Measurements from ENCODE around the gene P2RX7. TPM values are rescaled to one million over a fixed set of nuclear protein-coding genes. Genes with fewer than 3 reads are reported as not detected.

The P2RX7 gene
- polyA plus RNA-seq (ENCODE audit: insufficient read length in 3 of 3): 1 to 10 TPM in 1 of 3 donors, under 1 TPM in 2; 0.69 to 1.0 (median 0.86) TPM

DNA sequence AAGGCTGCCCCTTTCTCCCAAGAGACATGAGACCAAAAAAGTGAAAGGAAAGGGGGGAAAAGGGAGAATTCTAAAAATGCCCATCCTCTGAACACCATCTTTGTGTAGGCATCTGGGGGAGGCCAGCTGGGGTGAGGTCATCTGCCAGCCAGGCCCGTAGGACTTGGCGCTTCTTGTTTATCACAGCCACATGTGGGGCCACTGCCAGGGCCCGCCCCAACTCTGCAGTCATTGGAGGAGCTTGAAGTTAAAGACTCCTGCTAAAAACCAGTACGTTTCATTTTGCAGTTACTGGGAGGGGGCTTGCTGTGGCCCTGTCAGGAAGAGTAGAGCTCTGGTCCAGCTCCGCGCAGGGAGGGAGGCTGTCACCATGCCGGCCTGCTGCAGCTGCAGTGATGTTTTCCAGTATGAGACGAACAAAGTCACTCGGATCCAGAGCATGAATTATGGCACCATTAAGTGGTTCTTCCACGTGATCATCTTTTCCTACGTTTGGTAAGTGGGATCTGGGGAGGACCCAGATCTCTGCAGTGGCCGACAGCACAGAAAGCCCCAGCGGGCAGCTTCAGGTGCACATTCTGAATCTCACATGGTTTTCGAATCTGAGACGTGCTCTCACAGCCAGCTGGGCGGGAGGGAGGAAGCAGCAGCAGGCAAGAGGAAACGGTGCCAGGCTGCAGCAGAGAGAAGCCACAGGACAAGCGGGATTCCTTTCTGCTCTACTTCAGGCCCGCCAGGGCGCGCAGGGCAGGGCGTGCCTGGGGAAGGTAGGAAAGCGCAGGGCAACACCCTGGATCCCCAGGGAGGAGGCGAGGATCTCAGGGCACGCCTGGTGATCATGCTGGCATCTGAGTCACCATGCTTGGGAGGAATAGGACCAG, at the start of gene P2RX7:
Gene P2RX7, plus strand, starts transcription at position 276 of the 881 bp plus-strand sequence. Its CDS starts 95 bp downstream, at position 371.
- DNase-seq (ENCODE audit: low read depth in 3 of 3, low spot score in 2 of 3): peak in 2 of 3 donors; percentile 23 to 30

- no peak for DNase-seq (ENCODE audit: low read depth in 3 of 3, low spot score in 2 of 3)
Measured at GRCh38 chr12:121084229-121084628, 48.4 kb upstream of the P2RX7 start.

DNA sequence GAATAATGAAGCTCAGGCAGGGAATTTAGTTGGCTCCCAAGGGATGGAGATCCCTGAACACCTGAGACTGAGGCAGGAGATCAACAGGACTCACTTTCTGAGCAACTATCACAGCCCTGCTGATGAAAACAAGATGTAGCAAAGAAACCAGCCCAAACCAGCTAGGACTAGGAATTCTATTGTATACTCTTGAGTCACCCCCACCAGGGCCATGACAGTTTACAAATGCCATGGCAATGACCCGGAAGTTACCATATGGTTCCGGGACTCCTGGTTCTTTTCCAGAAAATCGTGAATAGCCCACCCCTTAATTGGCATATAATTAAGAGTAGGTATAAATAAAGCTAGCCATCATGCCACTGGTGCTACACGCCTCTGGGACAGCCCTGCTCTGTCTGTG, 47.6 kb upstream of the P2RX7 start:
- DNase-seq (ENCODE audit: low read depth in 3 of 3, low spot score in 2 of 3): no peak

DNA sequence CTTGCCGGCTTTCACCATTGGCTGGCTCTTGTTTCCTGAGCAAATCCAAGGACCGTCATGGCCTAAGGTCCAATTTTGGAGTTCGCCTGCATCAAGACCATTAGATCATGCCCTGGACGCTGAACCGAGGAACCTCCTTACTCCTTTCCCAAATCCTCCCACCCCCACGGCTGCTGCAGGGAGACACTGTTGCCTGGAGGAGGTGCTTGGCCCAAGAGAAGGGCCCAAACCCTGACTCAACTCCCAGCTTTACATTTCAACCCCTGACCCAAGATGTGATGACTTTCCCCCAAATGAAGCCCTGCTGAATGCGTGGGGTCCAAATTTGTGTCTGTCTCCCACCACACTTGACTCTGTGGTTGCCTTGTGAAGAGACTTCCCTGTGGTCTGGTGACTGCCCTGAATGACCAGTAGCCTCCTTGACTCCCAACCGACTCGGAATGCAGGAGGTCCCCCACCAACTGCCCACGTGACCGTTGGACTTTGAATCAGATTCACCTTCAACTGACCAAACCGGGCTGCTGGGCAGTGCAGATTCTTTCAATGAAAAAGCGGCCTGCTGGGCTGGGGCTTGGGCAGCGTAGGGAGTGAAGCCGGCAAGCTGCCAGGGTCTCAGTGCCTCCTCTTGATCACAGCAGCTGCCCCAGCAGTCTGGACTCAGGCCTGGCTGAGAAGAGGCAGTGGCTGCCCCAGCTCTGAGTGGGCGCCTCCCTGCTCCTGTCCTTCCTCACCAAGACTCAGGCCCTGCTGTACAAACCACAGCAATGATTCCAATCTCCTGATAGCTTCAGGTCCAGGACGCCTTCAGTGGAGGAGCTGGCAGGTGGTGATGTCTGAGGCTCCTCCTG, 46.9 kb upstream of the P2RX7 start:
- no peak for DNase-seq (ENCODE audit: low read depth in 3 of 3, low spot score in 2 of 3)

GRCh38 chr12:121086781-121087295, 45.8 kb upstream of the P2RX7 start:
- no peak for DNase-seq (ENCODE audit: low read depth in 3 of 3, low spot score in 2 of 3)

- no peak for DNase-seq (ENCODE audit: low read depth in 3 of 3, low spot score in 2 of 3)
Measured at GRCh38 chr12:121087467-121088194, 45.0 kb upstream of the P2RX7 start.

- DNase-seq (ENCODE audit: low read depth in 3 of 3, low spot score in 2 of 3): no peak
Measured at GRCh38 chr12:121088195-121088585, 44.5 kb upstream of the P2RX7 start.

- no peak for DNase-seq (ENCODE audit: low read depth in 3 of 3, low spot score in 2 of 3)
Measured at GRCh38 chr12:121089031-121089812, 43.5 kb upstream of the P2RX7 start.

DNA sequence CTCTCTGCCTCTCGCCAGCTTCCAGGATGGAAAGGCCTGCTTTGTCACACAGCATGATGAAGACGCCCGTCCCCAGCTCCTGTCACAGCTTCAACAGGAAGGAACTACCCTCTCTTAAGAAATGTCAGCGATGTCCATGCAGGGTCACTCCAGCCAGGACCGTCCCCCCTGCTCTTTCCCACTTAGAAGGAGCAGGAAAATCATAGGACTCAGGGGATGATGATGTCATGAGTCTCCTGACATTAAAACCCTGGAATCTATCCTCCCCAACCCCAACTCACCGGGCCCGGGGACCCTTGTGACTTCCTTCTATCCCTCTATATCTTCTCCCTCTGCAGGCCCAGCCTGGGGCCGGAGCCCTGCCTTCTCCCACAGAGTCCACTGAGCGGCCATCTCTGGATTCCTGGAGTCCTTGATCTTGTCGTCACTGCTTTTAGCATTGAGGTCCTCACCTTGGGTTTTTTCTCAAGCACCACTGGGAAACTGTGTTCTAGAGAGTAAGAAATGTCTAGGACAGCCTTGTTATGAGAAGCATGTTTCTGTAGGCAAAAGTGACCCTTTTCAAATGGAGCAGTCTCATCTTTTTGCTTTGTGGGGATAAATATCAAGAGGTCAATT, 42.8 kb upstream of the P2RX7 start:
- DNase-seq (ENCODE audit: low read depth in 3 of 3, low spot score in 2 of 3): no peak

GRCh38 chr12:121090586-121091514, 41.8 kb upstream of the P2RX7 start:
- no peak for DNase-seq (ENCODE audit: low read depth in 3 of 3, low spot score in 2 of 3)

DNA sequence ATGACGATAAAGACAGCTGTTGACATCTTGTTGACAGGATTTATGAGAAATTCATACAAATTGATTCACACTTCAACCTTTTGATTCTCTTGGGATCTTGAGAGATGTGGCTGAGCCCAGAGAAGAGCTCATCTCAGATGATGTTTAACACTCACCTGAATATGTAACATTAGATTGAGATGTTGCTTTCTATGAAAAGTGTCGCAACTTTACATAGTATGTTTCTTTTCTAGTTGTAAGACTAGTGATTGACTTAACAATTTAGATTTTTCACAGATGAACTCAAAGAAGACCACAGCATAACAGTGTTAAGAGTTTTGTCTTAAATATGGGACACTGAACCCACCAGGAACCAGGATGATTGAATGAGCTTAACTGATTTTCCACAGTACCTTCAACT, 40.6 kb upstream of the P2RX7 start:
- DNase-seq (ENCODE audit: low read depth in 3 of 3, low spot score in 2 of 3): no peak

- DNase-seq (ENCODE audit: low read depth in 3 of 3, low spot score in 2 of 3): no peak
Measured at GRCh38 chr12:121093487-121093891, 39.2 kb upstream of the P2RX7 start.

DNA sequence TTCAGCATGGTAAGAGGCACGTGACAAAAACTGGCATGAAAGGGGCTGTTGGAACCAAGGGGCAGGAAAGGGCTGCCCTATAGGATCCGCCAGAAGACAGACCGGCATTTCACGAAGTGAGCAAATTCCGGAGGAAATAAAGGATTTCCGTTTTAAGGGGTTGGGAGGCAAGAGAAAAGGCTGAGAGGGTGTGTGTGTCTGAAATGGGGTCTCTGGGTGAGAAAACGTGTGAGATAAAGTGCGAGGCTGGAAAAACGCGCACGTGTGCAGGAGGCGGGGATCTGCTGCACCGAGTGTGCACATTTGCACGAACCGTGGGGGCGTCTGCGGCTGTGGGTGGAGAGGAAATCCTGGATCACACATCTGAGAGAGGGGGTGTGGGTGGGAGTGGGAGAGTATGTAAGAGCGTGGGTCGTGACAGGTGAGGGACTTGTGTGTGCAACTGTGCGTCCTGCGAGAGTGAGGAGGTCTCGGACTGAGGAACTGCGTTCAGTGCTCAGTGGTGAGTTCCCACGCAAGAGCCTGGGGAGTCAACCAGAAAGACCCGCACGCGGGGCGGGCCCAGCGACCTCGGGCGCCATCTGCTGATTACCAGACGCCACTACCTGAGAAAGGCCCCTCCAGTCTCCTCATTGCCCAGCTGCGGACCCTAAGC, 37.0 kb upstream of the P2RX7 start:
- DNase-seq (ENCODE audit: low read depth in 3 of 3, low spot score in 2 of 3): peak; percentile 20 to 35 (median 29)

GRCh38 chr12:121096199-121096798, 36.4 kb upstream of the P2RX7 start:
- no peak for DNase-seq (ENCODE audit: low read depth in 3 of 3, low spot score in 2 of 3)

- DNase-seq (ENCODE audit: low read depth in 3 of 3, low spot score in 2 of 3): no peak
Measured at GRCh38 chr12:121099779-121100178, 32.9 kb upstream of the P2RX7 start.

GRCh38 chr12:121102307-121102706, 30.4 kb upstream of the P2RX7 start:
- no peak for DNase-seq (ENCODE audit: low read depth in 3 of 3, low spot score in 2 of 3)

DNA sequence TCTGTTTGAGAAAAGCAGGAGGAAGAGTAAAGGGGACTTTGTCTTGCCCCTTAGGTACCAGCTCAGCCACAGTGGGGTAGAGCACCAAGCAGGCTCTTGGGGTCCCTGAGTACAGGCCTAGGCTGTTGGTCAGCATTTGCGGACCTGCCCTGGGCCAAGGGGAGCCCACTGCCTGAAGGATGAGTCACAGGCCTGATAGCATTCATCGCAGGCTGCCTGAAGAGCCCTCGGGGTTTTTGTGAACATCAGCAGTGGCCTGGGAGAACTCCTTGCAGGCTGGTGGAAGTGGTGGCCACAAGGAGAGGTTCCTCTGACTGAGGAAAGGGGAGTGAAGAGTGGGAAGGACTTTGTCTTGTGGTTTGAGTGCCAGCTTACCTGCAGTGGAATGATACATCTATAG, 25.0 kb upstream of the P2RX7 start:
- no peak for DNase-seq (ENCODE audit: low read depth in 3 of 3, low spot score in 2 of 3)
